ENCODE results near the gene ARMC9. TPM values are rescaled to one million over a fixed set of nuclear protein-coding genes. Genes with fewer than 3 reads are reported as not detected.
A peak's percentile ranks its signal among the peaks of the same experiment; 100 is the strongest.
"Not testable (repeated sequence)": the region's sequence is repeated elsewhere in the genome, so short reads cannot be mapped to it uniquely, and the experiment has no call there.

Gene ARMC9
- total and polyA plus RNA-seq, 2 of the 13 experiments (the other 11 are each of a cell fraction or from before 2014, with no cell fraction given) = 9.1 to 12.8 TPM

- TF ChIP-seq TRAFD1 (CRISPR knock-in tag; IDR thresholded peaks at IDR 0.05; ENCODE audit: borderline replicate concordance) (no peak), ZSCAN25 (CRISPR knock-in tag; IDR thresholded peaks at IDR 0.05) (peak; percentile 88), KDM6A (CRISPR knock-in tag; IDR thresholded peaks at IDR 0.05; ENCODE audit: low read depth) (no peak), ZNF274 (CRISPR knock-in tag; IDR thresholded peaks at IDR 0.05) (no peak), HINFP (CRISPR knock-in tag; IDR thresholded peaks at IDR 0.05; ENCODE audit: low read depth) (no peak), ZNF280B (CRISPR knock-in tag; IDR thresholded peaks at IDR 0.05; ENCODE audit: borderline replicate concordance) (no peak), HNRNPH1 (optimal IDR thresholded peaks at IDR 0.05; ENCODE audit: low read depth, low read length) (no peak), PHF21A (CRISPR knock-in tag; IDR thresholded peaks at IDR 0.05) (no peak), PAXIP1 (CRISPR knock-in tag; conservative IDR thresholded peaks at IDR 0.05) (peak; percentile 39), ZNF749 (CRISPR knock-in tag; IDR thresholded peaks at IDR 0.05; ENCODE audit: borderline replicate concordance) (no peak), CBX2 (IDR thresholded peaks at IDR 0.05; ENCODE audit: low read depth, low read length) (no peak), CBX2 (CRISPR knock-in tag; IDR thresholded peaks at IDR 0.05; ENCODE audit: low read depth) (no peak)
Measured at GRCh38 chr2:231250698-231251097, 52.3 kb downstream of the ARMC9 start (continued).

GRCh38 chr2:231253292-231253691 is 54.9 kb downstream of the ARMC9 start:
- intact Hi-C loops (cut with micrococcal nuclease; ENCODE audit: unreplicated experiment); H3K9ac ChIP-seq (ENCODE audit: insufficient read depth, low read depth, low read length); H3K79me2 ChIP-seq (ENCODE audit: insufficient read depth, low read length); ATAC-seq; CTCF ChIA-PET (ENCODE audit: low intra/inter-chr PET ratio, low total read pairs); in situ Hi-C loops (cut with HindIII; ENCODE audit: extremely low pct_ligation_motif_present, low pct_unique_long_range_greater_than_20kb); DNase-seq (ENCODE audit: low spot score); H3K4me2 ChIP-seq (ENCODE audit: low read depth, low read length); POLR2A ChIA-PET; H3K27me3 ChIP-seq (ENCODE audit: control insufficient read depth in 1 of 2, insufficient read depth in 2 of 2, low read length in 2 of 2); H4K20me1 ChIP-seq (ENCODE audit: insufficient read depth, low read length); FAIRE-seq; BruUV-seq (replicated peaks); H3K9me3 ChIP-seq (ENCODE audit: low read length); H3K36me3 ChIP-seq (replicated peaks in 1 of 2; ENCODE audit: control insufficient read depth in 1 of 2, insufficient read depth in 2 of 2, low read length in 2 of 2); H2AFZ ChIP-seq (ENCODE audit: low read length); H3K4me3 ChIP-seq (replicated peaks in 1 of 3; ENCODE audit: insufficient read depth in 1 of 3, low read depth in 2 of 3, low read length in 3 of 3); H3K27ac ChIP-seq (ENCODE audit: extremely low read length, insufficient read depth, low read length): not testable (repeated sequence)
- peaks cover 15% of the 10 kb centered on the region for H3K4me1 ChIP-seq (ENCODE audit: insufficient read depth, low read length)
- 89% methylated on average over 6 of the region's 6 CpGs for WGBS (ENCODE audit: low lambda C conversion rate)

Data from HepG2 (cell line).